Mesothelial cell of epicardium (in vitro differentiated cells): ENCODE measurements around the gene CTNS. TPM values are rescaled to one million over a fixed set of nuclear protein-coding genes. Genes with fewer than 3 reads are reported as not detected.

Experiments used
- DNase-seq, 2 experiments: peaks; one replicate each; pipeline ENCODE4 v3.0.0; 2021; ENCODE audit warnings: low spot score in 2 of 2; ENCODE audit not compliant: unreplicated experiment in 2 of 2
- H3K27ac Mint-ChIP-seq: 2 replicates; pipeline ENCODE4 v1.8.0; 2021; ENCODE audit warnings: mixed read lengths
- H3K27me3 Mint-ChIP-seq: 2 replicates; pipeline ENCODE4 v1.8.0; 2021; ENCODE audit warnings: low read depth, mixed read lengths
- H3K36me3 Mint-ChIP-seq: 2 replicates; pipeline ENCODE4 v1.8.0; 2021; ENCODE audit warnings: mixed read lengths
- H3K4me1 Mint-ChIP-seq: 2 replicates; pipeline ENCODE4 v1.8.0; 2021; ENCODE audit warnings: mixed read lengths
- H3K4me3 Mint-ChIP-seq: 2 replicates; pipeline ENCODE4 v1.8.0; 2021; ENCODE audit warnings: mild to moderate bottlenecking, moderate library complexity, mixed read lengths
- H3K9me3 Mint-ChIP-seq: 2 replicates; pipeline ENCODE4 v1.8.0; 2021; ENCODE audit warnings: mixed read lengths
- total RNA-seq: library from RNA; stranded (reverse); gene quantifications from 3 replicates; pipeline ENCODE4 v1.2.1, GENCODE V29; 2021
- TF ChIP-seq, protein P1 (sequence below): fragments of 200-600 bp; sonication (generic); IDR thresholded peaks from one replicate; pipeline ENCODE4 v1.5.0; 2021; ENCODE audit warnings: antibody characterized with exemption; ENCODE audit not compliant: unreplicated experiment

The CTNS gene
- total RNA-seq, 1 donor from 2014 or later, result 13.4 TPM

GRCh38 chr17:3610523-3610922 is 26.0 kb upstream of the CTNS start:
- TF ChIP-seq, protein P1, sequence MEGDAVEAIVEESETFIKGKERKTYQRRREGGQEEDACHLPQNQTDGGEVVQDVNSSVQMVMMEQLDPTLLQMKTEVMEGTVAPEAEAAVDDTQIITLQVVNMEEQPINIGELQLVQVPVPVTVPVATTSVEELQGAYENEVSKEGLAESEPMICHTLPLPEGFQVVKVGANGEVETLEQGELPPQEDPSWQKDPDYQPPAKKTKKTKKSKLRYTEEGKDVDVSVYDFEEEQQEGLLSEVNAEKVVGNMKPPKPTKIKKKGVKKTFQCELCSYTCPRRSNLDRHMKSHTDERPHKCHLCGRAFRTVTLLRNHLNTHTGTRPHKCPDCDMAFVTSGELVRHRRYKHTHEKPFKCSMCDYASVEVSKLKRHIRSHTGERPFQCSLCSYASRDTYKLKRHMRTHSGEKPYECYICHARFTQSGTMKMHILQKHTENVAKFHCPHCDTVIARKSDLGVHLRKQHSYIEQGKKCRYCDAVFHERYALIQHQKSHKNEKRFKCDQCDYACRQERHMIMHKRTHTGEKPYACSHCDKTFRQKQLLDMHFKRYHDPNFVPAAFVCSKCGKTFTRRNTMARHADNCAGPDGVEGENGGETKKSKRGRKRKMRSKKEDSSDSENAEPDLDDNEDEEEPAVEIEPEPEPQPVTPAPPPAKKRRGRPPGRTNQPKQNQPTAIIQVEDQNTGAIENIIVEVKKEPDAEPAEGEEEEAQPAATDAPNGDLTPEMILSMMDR, result no peak

DNA sequence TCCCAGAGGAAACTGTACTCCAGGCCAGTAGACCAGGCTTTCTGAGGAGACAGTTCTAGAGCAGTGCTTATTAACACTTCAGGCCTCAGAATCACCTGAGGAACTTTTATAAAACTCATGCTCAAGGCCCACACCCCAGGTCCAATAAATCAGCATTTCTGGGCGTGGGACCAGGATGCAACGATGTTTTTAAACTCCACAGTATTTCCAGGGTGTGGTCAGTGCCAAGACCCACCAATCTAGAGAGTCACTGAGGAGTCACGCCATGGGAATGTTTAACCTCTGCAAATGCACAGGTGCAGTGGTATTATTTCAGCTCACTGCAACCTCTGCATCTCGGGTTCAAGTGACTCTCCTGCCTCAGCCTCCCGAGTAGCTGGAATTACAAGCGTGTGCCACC is 23.4 kb upstream of the CTNS start:
- DNase-seq, result no peak
- Mint-ChIP-seq H3K4me1 (no peaks in the 10 kb centered on the region), H3K4me3 (no peak overlapping the region), H3K9me3 (no peaks in the 10 kb centered on the region), H3K27ac (no peak overlapping the region), H3K36me3 (peaks cover 43% of the 10 kb centered on the region), H3K27me3 (no peaks in the 10 kb centered on the region)
- TF ChIP-seq, protein P1, result no peak

More at GRCh38 chr17:3610523-3610922, 26.0 kb upstream of the CTNS start:
- H3K4me1 Mint-ChIP-seq, result no peaks in the 10 kb centered on the region
- peaks cover 28% of the 10 kb centered on the region for H3K36me3 Mint-ChIP-seq
- H3K4me3 Mint-ChIP-seq, result no peak overlapping the region
- no peak overlapping the region for H3K27ac Mint-ChIP-seq
- H3K9me3 Mint-ChIP-seq, result no peaks in the 10 kb centered on the region
- no peak for DNase-seq
- no peaks in the 10 kb centered on the region for H3K27me3 Mint-ChIP-seq

DNA sequence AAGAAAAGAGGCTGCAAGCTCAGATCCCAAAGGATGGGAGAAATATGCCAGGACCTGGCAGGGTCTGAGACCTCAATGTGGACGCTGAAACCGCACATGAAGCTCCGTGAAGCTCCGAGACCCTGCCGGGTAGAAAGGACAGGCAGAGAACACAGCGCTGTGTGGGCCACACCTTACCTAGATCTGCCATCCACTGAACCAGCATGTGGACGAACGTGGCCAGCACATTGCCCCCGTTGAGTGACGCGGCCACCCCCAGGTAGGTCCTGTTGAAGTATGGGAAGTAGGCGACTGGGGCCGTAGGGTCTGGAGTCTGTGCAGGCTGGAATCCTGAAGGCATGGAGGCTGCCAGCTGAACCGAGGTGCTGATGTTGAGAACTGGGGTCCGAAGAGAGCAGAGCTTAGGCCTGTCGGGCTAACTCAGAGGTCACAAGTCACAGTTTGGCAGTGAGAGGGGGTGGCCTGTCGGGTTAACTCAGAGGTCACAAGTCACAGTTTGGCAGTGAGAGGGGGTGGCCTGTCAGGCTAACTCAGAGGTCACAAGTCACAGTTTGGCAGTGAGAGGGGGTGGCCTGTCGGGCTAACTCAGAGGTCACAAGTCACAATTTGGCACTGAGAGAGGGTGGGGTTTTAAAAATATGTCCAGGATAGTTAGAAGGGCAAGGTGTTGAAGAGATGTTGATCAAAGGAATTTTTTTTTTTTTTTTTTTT is 21.2 kb upstream of the CTNS start:
- peaks cover 3% of the 10 kb centered on the region for H3K9me3 Mint-ChIP-seq
- H3K4me1 Mint-ChIP-seq, result no peaks in the 10 kb centered on the region
- DNase-seq, result no peak
- no peak overlapping the region for H3K4me3 Mint-ChIP-seq
- TF ChIP-seq, protein P1, result no peak
- no peak overlapping the region for H3K27ac Mint-ChIP-seq
- H3K36me3 Mint-ChIP-seq, result peaks cover 51% of the 10 kb centered on the region
- no peaks in the 10 kb centered on the region for H3K27me3 Mint-ChIP-seq

DNA sequence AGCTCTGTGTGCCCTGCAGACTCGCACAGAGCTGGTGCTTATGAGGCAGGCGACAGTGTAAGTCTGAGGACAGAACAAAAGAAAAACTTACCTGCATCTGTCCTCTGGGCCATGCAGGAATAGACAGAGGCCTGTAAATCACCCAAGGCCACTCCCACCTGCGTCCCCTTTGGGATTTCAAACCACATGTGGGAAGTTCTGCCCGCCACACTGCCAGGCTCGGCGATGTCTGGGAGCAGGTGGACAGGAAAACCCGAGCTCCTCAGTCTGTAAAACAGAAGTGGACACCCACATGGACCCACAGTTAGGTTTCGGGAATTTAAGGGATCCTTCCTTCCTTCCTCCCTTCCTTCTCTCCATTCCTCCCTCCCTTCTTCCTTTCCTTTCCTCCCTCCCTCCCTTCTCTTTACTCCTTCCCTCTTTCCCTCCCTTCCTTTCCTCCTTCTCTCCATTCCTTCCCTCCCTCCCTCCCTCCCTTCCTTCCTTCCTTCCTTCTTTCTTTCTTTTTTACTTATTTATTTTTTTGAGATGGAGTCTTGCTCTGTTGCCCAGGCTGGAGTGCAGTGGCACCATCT is 15.3 kb upstream of the CTNS start:
- Mint-ChIP-seq H3K9me3 (peaks cover 3% of the 10 kb centered on the region), H3K27me3 (no peaks in the 10 kb centered on the region), H3K4me1 (no peaks in the 10 kb centered on the region), H3K27ac (no peak overlapping the region), H3K36me3 (peaks cover 47% of the 10 kb centered on the region), H3K4me3 (no peak overlapping the region)
- TF ChIP-seq, protein P1, result no peak
- DNase-seq, result no peak

GRCh38 chr17:3622977-3623594 is 13.5 kb upstream of the CTNS start:
- peaks cover 3% of the 10 kb centered on the region for H3K9me3 Mint-ChIP-seq
- no peak for DNase-seq
- no peaks in the 10 kb centered on the region for H3K4me1 Mint-ChIP-seq
- no peaks in the 10 kb centered on the region for H3K27me3 Mint-ChIP-seq
- peaks cover 40% of the 10 kb centered on the region for H3K36me3 Mint-ChIP-seq
- H3K4me3 Mint-ChIP-seq, result no peak overlapping the region
- no peak overlapping the region for H3K27ac Mint-ChIP-seq
- TF ChIP-seq, protein P1, result no peak
